Measurements from ENCODE around the gene SIX2.
A peak's percentile ranks its signal among the peaks of the same experiment; 100 is the strongest.
"Not testable (repeated sequence)": the region's sequence is repeated elsewhere in the genome, so short reads cannot be mapped to it uniquely, and the experiment has no call there.

SIX2 gene

GRCh38 chr2:45009303-45009927, at the start of gene SIX2:
SIX2 (minus strand) TSS chr2:45009452; CDS start chr2:45009110, 342 bp downstream.
- no peaks in the 10 kb centered on the region; the same call in 1 of the 2 replicates for H3K4me1 ChIP-seq (ENCODE audit: insufficient read depth, low read length)
- H3K9me3 ChIP-seq (ENCODE audit: control insufficient read depth, insufficient read depth, low read length) = no peaks in the 10 kb centered on the region
- peak within 1 kb of the TSS; percentile 62; the same call in 1 of the 2 replicates for H3K9ac ChIP-seq (ENCODE audit: low read depth, low read length)
- H3K36me3 ChIP-seq (ENCODE audit: insufficient read depth, low read length) = no peaks in the 10 kb centered on the region

- no peaks in the 10 kb centered on the region for H3K36me3 ChIP-seq (ENCODE audit: insufficient read depth, low read length)
- H3K4me1 ChIP-seq (ENCODE audit: insufficient read depth, low read length) = no peaks in the 10 kb centered on the region
- H3K9ac ChIP-seq (ENCODE audit: low read depth, low read length) = no peak overlapping the region
- H3K9me3 ChIP-seq (ENCODE audit: control insufficient read depth, insufficient read depth, low read length) = no peaks in the 10 kb centered on the region
Observed at GRCh38 chr2:45055162-45055605, 45.9 kb upstream of the SIX2 start.

- H3K9ac ChIP-seq (ENCODE audit: low read depth, low read length) = no peak overlapping the region
- H3K4me1 ChIP-seq (ENCODE audit: insufficient read depth, low read length) = no peaks in the 10 kb centered on the region
- H3K36me3 ChIP-seq (ENCODE audit: insufficient read depth, low read length) = no peaks in the 10 kb centered on the region
- no peaks in the 10 kb centered on the region for H3K9me3 ChIP-seq (ENCODE audit: control insufficient read depth, insufficient read depth, low read length)
Observed at GRCh38 chr2:45053966-45054365, 44.7 kb upstream of the SIX2 start.

GRCh38 chr2:45052388-45052928, 43.2 kb upstream of the SIX2 start:
- H3K9me3 ChIP-seq (ENCODE audit: control insufficient read depth, insufficient read depth, low read length) = no peaks in the 10 kb centered on the region
- no peak overlapping the region for H3K9ac ChIP-seq (ENCODE audit: low read depth, low read length)
- no peaks in the 10 kb centered on the region for H3K36me3 ChIP-seq (ENCODE audit: insufficient read depth, low read length)
- no peaks in the 10 kb centered on the region for H3K4me1 ChIP-seq (ENCODE audit: insufficient read depth, low read length)

- Histone ChIP-seq H3K9me3 (ENCODE audit: control insufficient read depth, insufficient read depth, low read length) (no peaks in the 10 kb centered on the region; the same call in 1 of the 2 replicates), H3K4me1 (ENCODE audit: insufficient read depth, low read length) (no peaks in the 10 kb centered on the region)
Observed at GRCh38 chr2:45049569-45050336, 40.5 kb upstream of the SIX2 start.

GRCh38 chr2:45047301-45047700, 38.0 kb upstream of the SIX2 start:
- H3K36me3 ChIP-seq (ENCODE audit: insufficient read depth, low read length) = no peaks in the 10 kb centered on the region
- H3K9me3 ChIP-seq (ENCODE audit: control insufficient read depth, insufficient read depth, low read length) = no peaks in the 10 kb centered on the region; the same call in 1 of the 2 replicates
- H3K4me1 ChIP-seq (ENCODE audit: insufficient read depth, low read length) = no peaks in the 10 kb centered on the region
- H3K9ac ChIP-seq (ENCODE audit: low read depth, low read length) = no peak overlapping the region

More at GRCh38 chr2:45049569-45050336, 40.5 kb upstream of the SIX2 start:
- Histone ChIP-seq H3K36me3 (ENCODE audit: insufficient read depth, low read length) (no peaks in the 10 kb centered on the region), H3K9ac (ENCODE audit: low read depth, low read length) (no peak overlapping the region)

- H3K9me3 ChIP-seq (ENCODE audit: control insufficient read depth, insufficient read depth, low read length) = no peaks in the 10 kb centered on the region; the same call in 1 of the 2 replicates
- no peaks in the 10 kb centered on the region for H3K4me1 ChIP-seq (ENCODE audit: insufficient read depth, low read length)
- H3K9ac ChIP-seq (ENCODE audit: low read depth, low read length) = no peak overlapping the region
- H3K36me3 ChIP-seq (ENCODE audit: insufficient read depth, low read length) = no peaks in the 10 kb centered on the region
Observed at GRCh38 chr2:45046786-45047185, 37.5 kb upstream of the SIX2 start.

GRCh38 chr2:45045706-45046105, 36.5 kb upstream of the SIX2 start:
- Histone ChIP-seq H3K4me1 (ENCODE audit: insufficient read depth, low read length) (peaks cover 3% of the 10 kb centered on the region; the same call in 1 of the 2 replicates), H3K9me3 (ENCODE audit: control insufficient read depth, insufficient read depth, low read length) (no peaks in the 10 kb centered on the region; the same call in 1 of the 2 replicates), H3K9ac (ENCODE audit: low read depth, low read length) (no peak overlapping the region), H3K36me3 (ENCODE audit: insufficient read depth, low read length) (no peaks in the 10 kb centered on the region)

- H3K9me3 ChIP-seq (ENCODE audit: control insufficient read depth, insufficient read depth, low read length) = no peaks in the 10 kb centered on the region; the same call in 1 of the 2 replicates
- no peaks in the 10 kb centered on the region for H3K36me3 ChIP-seq (ENCODE audit: insufficient read depth, low read length)
- no peak overlapping the region for H3K9ac ChIP-seq (ENCODE audit: low read depth, low read length)
- H3K4me1 ChIP-seq (ENCODE audit: insufficient read depth, low read length) = peaks cover 7% of the 10 kb centered on the region; the same call in 1 of the 2 replicates
Observed at GRCh38 chr2:45044916-45045315, 35.7 kb upstream of the SIX2 start.

- no peaks in the 10 kb centered on the region; the same call in 1 of the 2 replicates for H3K9me3 ChIP-seq (ENCODE audit: control insufficient read depth, insufficient read depth, low read length)
- no peaks in the 10 kb centered on the region for H3K36me3 ChIP-seq (ENCODE audit: insufficient read depth, low read length)
- no peak overlapping the region for H3K9ac ChIP-seq (ENCODE audit: low read depth, low read length)
- H3K4me1 ChIP-seq (ENCODE audit: insufficient read depth, low read length) = peaks cover 7% of the 10 kb centered on the region; the same call in 1 of the 2 replicates
Observed at GRCh38 chr2:45043174-45043573, 33.9 kb upstream of the SIX2 start.

- Histone ChIP-seq H3K9ac (ENCODE audit: low read depth, low read length) (no peak overlapping the region), H3K9me3 (ENCODE audit: control insufficient read depth, insufficient read depth, low read length) (no peaks in the 10 kb centered on the region; the same call in 1 of the 2 replicates), H3K4me1 (ENCODE audit: insufficient read depth, low read length) (peaks cover 7% of the 10 kb centered on the region; the same call in 1 of the 2 replicates), H3K36me3 (ENCODE audit: insufficient read depth, low read length) (no peaks in the 10 kb centered on the region)
Observed at GRCh38 chr2:45042401-45042800, 33.1 kb upstream of the SIX2 start.

- Histone ChIP-seq H3K4me1 (ENCODE audit: insufficient read depth, low read length) (peaks cover 7% of the 10 kb centered on the region; the same call in 1 of the 2 replicates), H3K36me3 (ENCODE audit: insufficient read depth, low read length) (no peaks in the 10 kb centered on the region), H3K9me3 (ENCODE audit: control insufficient read depth, insufficient read depth, low read length) (no peaks in the 10 kb centered on the region; the same call in 1 of the 2 replicates), H3K9ac (ENCODE audit: low read depth, low read length) (no peak overlapping the region)
Observed at GRCh38 chr2:45040786-45041185, 31.5 kb upstream of the SIX2 start.

GRCh38 chr2:45039804-45040203, 30.6 kb upstream of the SIX2 start:
- not testable (repeated sequence) for H3K36me3 ChIP-seq (ENCODE audit: insufficient read depth, low read length); H3K9me3 ChIP-seq (ENCODE audit: control insufficient read depth, insufficient read depth, low read length); H3K9ac ChIP-seq (ENCODE audit: low read depth, low read length); H3K4me1 ChIP-seq (ENCODE audit: insufficient read depth, low read length)

GRCh38 chr2:45038861-45039260, 29.6 kb upstream of the SIX2 start:
- not testable (repeated sequence) for H3K9ac ChIP-seq (ENCODE audit: low read depth, low read length); H3K36me3 ChIP-seq (ENCODE audit: insufficient read depth, low read length); H3K4me1 ChIP-seq (ENCODE audit: insufficient read depth, low read length); H3K9me3 ChIP-seq (ENCODE audit: control insufficient read depth, insufficient read depth, low read length)
